BJ (cell line): ENCODE measurements around the gene ADAM33. TPM values are rescaled to one million over a fixed set of nuclear protein-coding genes. Genes with fewer than 3 reads are reported as not detected.

ENCODE experiments used
- CTCF ChIA-PET: fragments of 350-600 bp; formaldehyde crosslinking; extraction: SDS; loops from one replicate; lab custom pipeline; 2021; ENCODE audit warnings: antibody characterized with exemption, inconsistent platforms; lab: Yijun Ruan, JAX
- POLR2A ChIA-PET: fragments of 300-600 bp; sonication (Branson Sonifier 250); formaldehyde crosslinking; extraction: SDS; loops from one replicate; lab custom pipeline; 2021; ENCODE audit warnings: antibody characterized with exemption; lab: Charles Lee
- DNase-seq: peaks from one replicate; pipeline ENCODE4 v3.0.0-alpha.2; 2011; ENCODE audit warnings: low read depth
- H3K27me3 ChIP-seq: 2 replicates; pipeline ENCODE4 v1.6.0; 2011; ENCODE audit warnings: low read length; ENCODE audit not compliant: control insufficient read depth, insufficient read depth
- H3K36me3 ChIP-seq: 2 replicates; pipeline ENCODE4 v1.5.1; 2011; ENCODE audit warnings: low read length; ENCODE audit not compliant: control insufficient read depth, insufficient read depth
- H3K4me3 ChIP-seq: 2 replicates; pipeline ENCODE4 v1.5.1; 2011; ENCODE audit warnings: low read depth, mild to moderate bottlenecking, control low read depth, low read length
- polyA plus RNA-seq: library from polyadenylated mRNA; depleted of rRNA; stranded (reverse); fragments of >200 nt; gene quantifications from 2 replicates; pipeline ENCODE4 v1.2.3, GENCODE V29; 2011
- TF ChIP-seq, protein P1 (sequence below): IDR thresholded peaks from 2 replicates; pipeline ENCODE4 v1.5.1; 2011; ENCODE audit warnings: low read depth, mild to moderate bottlenecking, control low read depth, inconsistent platforms, low read length, moderate library complexity; ENCODE audit not compliant: insufficient read depth

ADAM33 gene
- polyA plus RNA-seq, 1 experiment = 82.6 TPM

GRCh38 chr20:3690413-3690812, 8.6 kb upstream of the ADAM33 start:
- no peak for DNase-seq
- Histone ChIP-seq H3K27me3 (no peaks in the 10 kb centered on the region), H3K4me3 (no peak overlapping the region), H3K36me3 (no peaks in the 10 kb centered on the region)
- ChIA-PET POLR2A (no interaction called here), CTCF (interaction anchor here (1.0 to 2.9 kb wide), 2 partner anchors 13 to 14 kb away, joined by 3 to 7 read pairs; no protein-coding TSS in a partner anchor)
- TF ChIP-seq, protein P1, sequence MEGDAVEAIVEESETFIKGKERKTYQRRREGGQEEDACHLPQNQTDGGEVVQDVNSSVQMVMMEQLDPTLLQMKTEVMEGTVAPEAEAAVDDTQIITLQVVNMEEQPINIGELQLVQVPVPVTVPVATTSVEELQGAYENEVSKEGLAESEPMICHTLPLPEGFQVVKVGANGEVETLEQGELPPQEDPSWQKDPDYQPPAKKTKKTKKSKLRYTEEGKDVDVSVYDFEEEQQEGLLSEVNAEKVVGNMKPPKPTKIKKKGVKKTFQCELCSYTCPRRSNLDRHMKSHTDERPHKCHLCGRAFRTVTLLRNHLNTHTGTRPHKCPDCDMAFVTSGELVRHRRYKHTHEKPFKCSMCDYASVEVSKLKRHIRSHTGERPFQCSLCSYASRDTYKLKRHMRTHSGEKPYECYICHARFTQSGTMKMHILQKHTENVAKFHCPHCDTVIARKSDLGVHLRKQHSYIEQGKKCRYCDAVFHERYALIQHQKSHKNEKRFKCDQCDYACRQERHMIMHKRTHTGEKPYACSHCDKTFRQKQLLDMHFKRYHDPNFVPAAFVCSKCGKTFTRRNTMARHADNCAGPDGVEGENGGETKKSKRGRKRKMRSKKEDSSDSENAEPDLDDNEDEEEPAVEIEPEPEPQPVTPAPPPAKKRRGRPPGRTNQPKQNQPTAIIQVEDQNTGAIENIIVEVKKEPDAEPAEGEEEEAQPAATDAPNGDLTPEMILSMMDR = no peak

DNA sequence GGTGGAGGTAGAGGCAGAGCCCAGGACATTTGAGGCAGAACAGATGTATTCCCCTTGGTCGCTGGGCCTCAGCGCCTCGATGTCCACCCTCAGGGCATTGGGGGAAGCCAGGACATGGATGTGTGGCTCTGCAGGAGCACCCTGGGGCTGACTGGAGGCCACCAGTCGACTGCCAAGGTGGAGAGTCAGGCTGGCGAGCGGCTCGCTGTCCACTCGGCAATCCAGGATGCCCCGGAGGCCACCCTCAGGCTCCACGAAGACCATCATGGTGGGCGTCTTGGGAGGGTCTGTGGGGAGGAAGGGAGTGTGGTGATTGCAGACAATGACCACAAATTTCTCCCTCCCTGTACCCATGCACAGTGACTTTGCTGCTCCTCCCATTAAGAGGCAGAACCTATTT, 8.2 kb upstream of the ADAM33 start:
- TF ChIP-seq, protein P1 = no peak
- no peaks in the 10 kb centered on the region for H3K27me3 ChIP-seq
- DNase-seq = no peak
- no peaks in the 10 kb centered on the region for H3K36me3 ChIP-seq
- CTCF ChIA-PET = interaction anchor here (1.0 to 2.9 kb wide), 2 partner anchors 12 to 14 kb away, joined by 3 to 7 read pairs; no protein-coding TSS in a partner anchor
- POLR2A ChIA-PET = no interaction called here
- H3K4me3 ChIP-seq = no peak overlapping the region

DNA sequence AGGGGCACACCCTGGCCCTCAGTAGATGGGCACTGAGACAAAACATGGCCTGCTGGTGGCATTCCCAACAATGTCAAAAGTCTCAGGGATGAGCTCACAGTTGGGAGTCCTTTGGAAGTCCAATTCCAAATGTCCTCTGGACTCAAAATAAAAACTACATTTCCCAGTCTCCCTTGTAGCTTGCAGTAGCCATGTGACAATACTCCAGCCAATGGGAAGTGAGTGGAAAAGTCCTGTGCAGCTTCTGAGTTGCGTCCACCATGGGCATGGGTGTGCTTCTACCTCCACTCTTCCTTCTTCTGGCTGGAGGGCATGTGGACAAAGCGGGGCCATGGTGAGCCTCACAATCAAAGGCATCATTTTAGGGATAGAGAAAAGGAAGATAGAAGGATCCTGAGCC, 5.8 kb upstream of the ADAM33 start:
- H3K27me3 ChIP-seq = no peaks in the 10 kb centered on the region
- no peaks in the 10 kb centered on the region for H3K36me3 ChIP-seq
- ChIA-PET CTCF (interaction anchor here (0.9 to 6.2 kb wide), 7 partner anchors 10 to 131 kb away, joined by 3 to 64 read pairs (median 5); no protein-coding TSS in a partner anchor), POLR2A (interaction anchor here (0.7 to 1.6 kb wide), 2 partner anchors 9 to 81 kb away, joined by 3 to 8 read pairs; no protein-coding TSS in a partner anchor)
- DNase-seq = no peak
- TF ChIP-seq, protein P1 = no peak
- H3K4me3 ChIP-seq = no peak overlapping the region

DNA sequence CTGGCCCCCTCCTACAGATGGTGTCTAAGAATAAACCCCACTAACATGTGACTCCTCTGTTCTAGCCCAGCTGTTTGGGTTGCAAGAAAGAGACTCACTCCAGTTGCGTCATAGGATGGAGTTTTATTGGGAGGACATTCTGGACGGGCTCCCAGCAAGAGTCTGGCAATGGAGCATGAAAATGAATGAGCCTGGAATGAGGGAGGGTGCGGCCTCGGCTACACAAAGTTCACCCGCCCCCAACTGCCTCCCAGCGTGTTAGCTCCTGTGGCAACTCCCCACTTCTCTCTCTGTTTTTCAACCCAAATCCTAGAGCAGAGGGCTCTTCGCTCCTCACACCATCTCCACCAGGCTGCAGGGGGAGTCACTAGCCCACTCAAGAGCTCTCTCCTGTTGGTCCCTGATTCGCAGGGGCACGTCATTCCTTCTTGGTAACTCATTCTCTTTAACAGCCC, 5.1 kb upstream of the ADAM33 start:
- H3K27me3 ChIP-seq = no peaks in the 10 kb centered on the region
- CTCF ChIA-PET = interaction anchor here (0.8 to 6.2 kb wide), 8 partner anchors 10 to 72 kb away, joined by 3 to 64 read pairs (median 4); no protein-coding TSS in a partner anchor
- DNase-seq = peak; percentile 89
- H3K36me3 ChIP-seq = no peaks in the 10 kb centered on the region
- TF ChIP-seq, protein P1 = no peak
- H3K4me3 ChIP-seq = no peak overlapping the region; the same call in 1 of the 2 replicates
- POLR2A ChIA-PET = interaction anchor here (0.7 to 1.6 kb wide), 3 partner anchors 9 to 82 kb away, joined by 3 to 8 read pairs (median 5); no protein-coding TSS in a partner anchor

DNA sequence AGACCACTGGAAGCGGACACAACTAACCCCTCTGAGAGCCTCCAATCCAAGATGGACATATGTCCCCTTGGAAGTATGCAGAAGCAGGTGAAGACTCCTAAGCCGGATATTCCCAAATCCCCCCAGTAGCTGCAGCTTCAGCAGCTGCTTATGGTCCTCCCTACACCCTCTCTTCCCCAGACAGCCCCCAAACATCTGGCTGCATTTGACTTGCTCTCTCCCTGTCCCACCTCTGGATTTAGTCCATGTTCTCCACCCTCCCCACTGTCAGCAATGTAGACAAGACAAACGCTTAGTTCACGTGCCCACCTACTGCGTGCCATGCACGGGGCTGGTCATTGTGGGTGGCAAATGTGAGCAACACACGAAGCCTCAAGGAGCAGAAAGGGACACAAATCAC, 4.6 kb upstream of the ADAM33 start:
- ChIA-PET CTCF (interaction anchor here (0.8 to 6.2 kb wide), 8 partner anchors 9 to 72 kb away, joined by 3 to 64 read pairs (median 4); no protein-coding TSS in a partner anchor), POLR2A (interaction anchor here (1.3 to 1.6 kb wide), 2 partner anchors 8 to 10 kb away, joined by 5 to 8 read pairs; no protein-coding TSS in a partner anchor)
- no peak overlapping the region for H3K4me3 ChIP-seq
- no peaks in the 10 kb centered on the region for H3K36me3 ChIP-seq
- TF ChIP-seq, protein P1 = no peak
- H3K27me3 ChIP-seq = no peaks in the 10 kb centered on the region
- no peak for DNase-seq
